Measurements from ENCODE around the gene RAB7B.
A peak's percentile ranks its signal among the peaks of the same experiment; 100 is the strongest.

RAB7B gene

DNA sequence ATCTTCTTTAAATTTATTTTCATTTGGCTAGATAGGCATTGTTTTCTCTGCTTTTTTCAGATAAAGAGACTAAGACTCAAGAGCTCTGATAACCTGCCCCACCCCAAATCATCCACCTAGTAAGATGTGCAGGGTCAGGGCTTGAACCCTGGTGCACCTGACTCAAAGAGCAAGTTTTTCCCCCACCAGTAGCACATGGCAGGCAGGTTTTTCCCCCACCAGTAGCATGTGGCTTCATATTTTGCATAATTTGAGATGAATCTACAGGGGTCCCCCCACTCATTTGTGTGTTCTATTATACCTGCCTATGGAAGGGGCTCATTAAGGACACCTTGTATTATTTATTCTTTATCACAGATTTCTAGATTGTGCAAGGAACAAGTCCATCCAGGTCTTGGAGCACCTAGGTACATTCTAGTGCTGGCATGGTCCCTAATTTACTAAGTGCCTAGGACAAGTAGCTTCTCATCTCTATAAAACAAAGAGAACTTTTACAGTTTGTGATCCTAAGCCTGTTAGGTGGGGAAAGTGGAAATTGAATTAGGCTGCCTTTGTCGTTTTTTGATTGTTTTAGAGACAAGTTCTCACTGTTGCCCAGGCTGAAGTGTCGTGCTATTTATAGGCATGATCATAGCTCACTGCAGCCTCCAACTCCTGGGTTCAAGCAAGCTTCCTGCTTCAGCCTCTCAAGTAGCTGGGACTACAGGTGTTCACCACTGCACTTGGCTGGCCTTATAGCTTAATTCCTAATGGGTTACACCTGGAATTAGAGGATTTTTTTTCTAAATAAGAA, 33.7 kb upstream of the RAB7B start:
- no peak for DNase-seq (ENCODE audit: low spot score)
- Histone ChIP-seq H3K4ac (ENCODE audit: low read length) (no peak overlapping the region), H3K23ac (ENCODE audit: low read depth, low read length, poor library complexity) (no peak overlapping the region), H2BK15ac (ENCODE audit: low read length) (no peak overlapping the region), H3K4me3 (ENCODE audit: low read length in 2 of 2) (no peak overlapping the region), H3K36me3 (replicated peaks in 1 of 2; ENCODE audit: control insufficient read depth in 2 of 2, insufficient read depth in 2 of 2, low read length in 2 of 2) (no peaks in the 10 kb centered on the region), H2AK5ac (ENCODE audit: low read depth, low read length) (no peak overlapping the region), H3K27ac (replicated peaks; ENCODE audit: low read length) (no peak overlapping the region), H3K4me1 (ENCODE audit: control insufficient read depth in 2 of 2, insufficient read depth in 1 of 2, low read depth in 1 of 2, low read length in 2 of 2) (peaks cover 0 to 10% of the 10 kb centered on the region in 2 donors), H3K27me3 (ENCODE audit: control insufficient read depth in 3 of 3, insufficient read depth in 3 of 3, low read depth in 1 of 3, low read length in 3 of 3) (peaks cover 0 to 38% (median 2%) of the 10 kb centered on the region in 3 experiments), H2BK12ac (ENCODE audit: low read length) (no peak overlapping the region), H4K91ac (ENCODE audit: low read depth, low read length, poor library complexity) (no peak overlapping the region), H2BK5ac (ENCODE audit: low read length) (no peak overlapping the region), H4K8ac (ENCODE audit: low read depth, low read length) (no peak overlapping the region), H3K9me3 (replicated peaks in 1 of 2; ENCODE audit: control insufficient read depth in 2 of 2, insufficient read depth in 1 of 2, low read depth in 1 of 2, low read length in 2 of 2) (peaks cover 0 to 3% of the 10 kb centered on the region in 2 donors), H3K14ac (ENCODE audit: low read length) (no peak overlapping the region), H2BK120ac (ENCODE audit: low read depth, low read length) (no peak overlapping the region), H3K79me1 (ENCODE audit: low read depth, low read length) (no peaks in the 10 kb centered on the region), H2AFZ (ENCODE audit: low read length) (no peak overlapping the region), H3K4me2 (ENCODE audit: insufficient read depth, low read length, poor library complexity, severe bottlenecking) (no peak overlapping the region), H3K18ac (ENCODE audit: low read length) (no peak overlapping the region), H3K9ac (ENCODE audit: low read depth, low read length, poor library complexity) (no peak overlapping the region)
- WGBS, 2 donors (ENCODE audit: extremely low coverage in 2 of 2, insufficient read length in 2 of 2, insufficient replicate concordance in 1 of 2): no CpG with 5 or more reads among the region's 2 CpGs

DNA sequence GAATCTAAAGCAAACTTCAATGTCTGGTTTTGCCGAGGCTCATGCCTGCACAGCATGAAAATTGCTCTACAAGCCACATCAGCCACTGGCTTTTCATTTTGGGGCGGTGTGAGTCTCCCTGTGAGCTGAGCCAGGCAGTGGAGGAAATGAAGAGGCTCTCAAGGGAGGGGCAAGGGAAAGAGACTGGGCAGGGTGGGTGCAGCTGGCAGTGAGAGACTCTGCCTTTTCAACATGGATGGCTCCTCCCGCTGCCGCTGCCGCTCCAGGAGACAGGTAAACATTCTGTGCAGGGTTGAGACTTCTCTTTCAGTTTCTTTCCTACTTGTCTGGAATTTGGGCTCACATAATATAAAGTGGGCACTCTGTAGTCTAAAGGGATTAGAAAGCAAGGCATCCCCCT, 31.8 kb upstream of the RAB7B start:
- Histone ChIP-seq H3K18ac (ENCODE audit: low read length) (no peak overlapping the region), H3K4me2 (ENCODE audit: insufficient read depth, low read length, poor library complexity, severe bottlenecking) (no peak overlapping the region), H3K79me1 (ENCODE audit: low read depth, low read length) (no peaks in the 10 kb centered on the region), H2BK5ac (ENCODE audit: low read length) (no peak overlapping the region), H3K9me3 (replicated peaks in 1 of 2; ENCODE audit: control insufficient read depth in 2 of 2, insufficient read depth in 1 of 2, low read depth in 1 of 2, low read length in 2 of 2) (peaks cover 0 to 3% of the 10 kb centered on the region in 2 donors), H3K4me1 (ENCODE audit: control insufficient read depth in 2 of 2, insufficient read depth in 1 of 2, low read depth in 1 of 2, low read length in 2 of 2) (peaks cover 0 to 9% of the 10 kb centered on the region in 2 donors), H2AFZ (ENCODE audit: low read length) (no peak overlapping the region), H2AK5ac (ENCODE audit: low read depth, low read length) (no peak overlapping the region), H2BK12ac (ENCODE audit: low read length) (no peak overlapping the region), H3K36me3 (replicated peaks in 1 of 2; ENCODE audit: control insufficient read depth in 2 of 2, insufficient read depth in 2 of 2, low read length in 2 of 2) (no peaks in the 10 kb centered on the region), H4K91ac (ENCODE audit: low read depth, low read length, poor library complexity) (no peak overlapping the region), H3K4me3 (ENCODE audit: low read length in 2 of 2) (no peak overlapping the region), H2BK120ac (ENCODE audit: low read depth, low read length) (no peak overlapping the region), H3K27ac (replicated peaks; ENCODE audit: low read length) (no peak overlapping the region), H3K27me3 (ENCODE audit: control insufficient read depth in 3 of 3, insufficient read depth in 3 of 3, low read depth in 1 of 3, low read length in 3 of 3) (peaks cover 0 to 30% (median 2%) of the 10 kb centered on the region in 3 experiments), H2BK15ac (ENCODE audit: low read length) (no peak overlapping the region), H3K9ac (ENCODE audit: low read depth, low read length, poor library complexity) (no peak overlapping the region), H3K23ac (ENCODE audit: low read depth, low read length, poor library complexity) (no peak overlapping the region), H3K14ac (ENCODE audit: low read length) (no peak overlapping the region), H3K4ac (ENCODE audit: low read length) (no peak overlapping the region), H4K8ac (ENCODE audit: low read depth, low read length) (no peak overlapping the region)
- DNase-seq (ENCODE audit: low spot score): no peak
- no CpG with 5 or more reads among the region's 5 CpGs for WGBS, 2 donors (ENCODE audit: extremely low coverage in 2 of 2, insufficient read length in 2 of 2, insufficient replicate concordance in 1 of 2)

DNA sequence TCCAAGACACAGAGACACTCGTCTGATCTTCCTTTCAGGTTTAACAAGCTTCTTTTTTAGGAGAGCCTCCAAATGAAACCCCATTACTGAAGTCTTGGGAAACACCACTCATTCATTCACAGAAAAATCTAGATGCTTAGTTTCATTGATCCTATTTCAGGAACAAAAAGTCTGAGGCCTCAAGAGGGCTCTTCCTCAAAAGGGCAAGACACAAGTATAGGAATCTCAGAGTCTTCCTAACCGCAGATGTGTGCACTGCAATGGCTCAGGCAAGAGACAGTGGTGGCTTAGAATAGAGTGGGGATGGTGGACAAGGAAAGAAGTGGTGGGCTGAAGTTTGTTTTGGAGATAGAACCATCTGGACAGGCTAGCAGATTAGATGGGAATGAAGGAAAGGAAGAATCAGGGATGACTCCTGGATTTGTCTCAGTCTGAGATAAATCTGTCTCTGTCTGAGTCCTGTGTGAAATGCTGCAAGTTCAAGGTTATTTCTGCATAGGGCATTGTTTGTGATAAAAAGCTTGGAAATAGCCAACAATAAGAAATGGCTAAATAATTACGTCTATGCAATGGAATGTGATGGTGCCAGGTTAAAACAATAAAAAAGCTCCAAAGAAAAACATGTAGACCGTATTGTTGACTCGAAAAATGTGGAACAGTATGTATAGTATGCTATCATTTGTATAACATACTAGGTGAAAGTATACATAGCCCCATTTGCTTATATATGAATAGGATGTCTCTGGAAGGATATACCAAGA, 29.4 kb upstream of the RAB7B start:
- H2AK5ac ChIP-seq (ENCODE audit: low read depth, low read length): no peak overlapping the region
- H2BK5ac ChIP-seq (ENCODE audit: low read length): no peak overlapping the region
- no peak overlapping the region for H2AFZ ChIP-seq (ENCODE audit: low read length)
- H3K36me3 ChIP-seq (replicated peaks in 1 of 2; ENCODE audit: control insufficient read depth in 2 of 2, insufficient read depth in 2 of 2, low read length in 2 of 2): no peaks in the 10 kb centered on the region
- H3K18ac ChIP-seq (ENCODE audit: low read length): no peak overlapping the region
- H4K8ac ChIP-seq (ENCODE audit: low read depth, low read length): no peak overlapping the region
- peaks cover 0 to 3% of the 10 kb centered on the region in 2 donors for H3K9me3 ChIP-seq (replicated peaks in 1 of 2; ENCODE audit: control insufficient read depth in 2 of 2, insufficient read depth in 1 of 2, low read depth in 1 of 2, low read length in 2 of 2)
- H2BK15ac ChIP-seq (ENCODE audit: low read length): no peak overlapping the region
- H3K4me1 ChIP-seq (ENCODE audit: control insufficient read depth in 2 of 2, insufficient read depth in 1 of 2, low read depth in 1 of 2, low read length in 2 of 2): peaks cover 0 to 2% of the 10 kb centered on the region in 2 donors
- no peak overlapping the region for H4K91ac ChIP-seq (ENCODE audit: low read depth, low read length, poor library complexity)
- no peak overlapping the region for H2BK120ac ChIP-seq (ENCODE audit: low read depth, low read length)
- H3K4ac ChIP-seq (ENCODE audit: low read length): no peak overlapping the region
- no peak overlapping the region for H3K4me3 ChIP-seq (ENCODE audit: low read length in 2 of 2)
- no CpG with 5 or more reads among the region's 5 CpGs for WGBS, 2 donors (ENCODE audit: extremely low coverage in 2 of 2, insufficient read length in 2 of 2, insufficient replicate concordance in 1 of 2)
- no peaks in the 10 kb centered on the region for H3K79me1 ChIP-seq (ENCODE audit: low read depth, low read length)
- H3K27ac ChIP-seq (replicated peaks; ENCODE audit: low read length): no peak overlapping the region
- H3K4me2 ChIP-seq (ENCODE audit: insufficient read depth, low read length, poor library complexity, severe bottlenecking): no peak overlapping the region
- H3K9ac ChIP-seq (ENCODE audit: low read depth, low read length, poor library complexity): no peak overlapping the region
- H3K27me3 ChIP-seq (ENCODE audit: control insufficient read depth in 3 of 3, insufficient read depth in 3 of 3, low read depth in 1 of 3, low read length in 3 of 3): peaks cover 0 to 25% (median 0%) of the 10 kb centered on the region in 3 experiments
- no peak overlapping the region for H3K23ac ChIP-seq (ENCODE audit: low read depth, low read length, poor library complexity)
- H3K14ac ChIP-seq (ENCODE audit: low read length): no peak overlapping the region
- H2BK12ac ChIP-seq (ENCODE audit: low read length): no peak overlapping the region
- DNase-seq (ENCODE audit: low spot score): no peak

DNA sequence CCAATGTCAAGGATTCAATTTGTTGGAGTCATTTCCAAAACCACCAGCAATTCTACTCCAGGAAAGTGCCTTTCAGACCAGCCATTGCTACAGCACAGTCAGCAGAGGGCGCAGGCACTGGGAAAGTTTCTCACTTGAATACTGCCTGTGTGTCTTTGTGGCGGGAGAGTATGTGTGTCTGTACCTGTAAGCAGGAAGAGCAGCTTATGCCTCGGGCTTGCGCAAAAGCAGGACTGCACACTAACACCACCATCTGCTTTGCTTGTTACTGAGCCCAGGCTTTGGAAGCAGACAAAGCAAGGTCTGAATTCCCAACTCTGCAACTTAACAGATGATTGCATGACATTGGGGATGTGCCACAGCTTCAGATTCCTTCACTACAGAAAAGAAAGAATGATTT, 27.5 kb upstream of the RAB7B start:
- no peak overlapping the region for H3K4me2 ChIP-seq (ENCODE audit: insufficient read depth, low read length, poor library complexity, severe bottlenecking)
- H2AK5ac ChIP-seq (ENCODE audit: low read depth, low read length): no peak overlapping the region
- no peak overlapping the region for H3K4ac ChIP-seq (ENCODE audit: low read length)
- H3K79me1 ChIP-seq (ENCODE audit: low read depth, low read length): no peaks in the 10 kb centered on the region
- no CpG with 5 or more reads among the region's 4 CpGs for WGBS, 2 donors (ENCODE audit: extremely low coverage in 2 of 2, insufficient read length in 2 of 2, insufficient replicate concordance in 1 of 2)
- H3K4me3 ChIP-seq (ENCODE audit: low read length in 2 of 2): no peak overlapping the region
- no peak overlapping the region for H4K91ac ChIP-seq (ENCODE audit: low read depth, low read length, poor library complexity)
- H2AFZ ChIP-seq (ENCODE audit: low read length): peak overlapping the region; percentile 68
- peaks cover 0 to 3% of the 10 kb centered on the region in 2 donors for H3K9me3 ChIP-seq (replicated peaks in 1 of 2; ENCODE audit: control insufficient read depth in 2 of 2, insufficient read depth in 1 of 2, low read depth in 1 of 2, low read length in 2 of 2)
- H3K18ac ChIP-seq (ENCODE audit: low read length): no peak overlapping the region
- no peak overlapping the region for H2BK12ac ChIP-seq (ENCODE audit: low read length)
- no peak overlapping the region for H2BK15ac ChIP-seq (ENCODE audit: low read length)
- peaks cover 0 to 2% of the 10 kb centered on the region in 2 donors for H3K4me1 ChIP-seq (ENCODE audit: control insufficient read depth in 2 of 2, insufficient read depth in 1 of 2, low read depth in 1 of 2, low read length in 2 of 2)
- no peaks in the 10 kb centered on the region for H3K36me3 ChIP-seq (replicated peaks in 1 of 2; ENCODE audit: control insufficient read depth in 2 of 2, insufficient read depth in 2 of 2, low read length in 2 of 2)
- H4K8ac ChIP-seq (ENCODE audit: low read depth, low read length): no peak overlapping the region
- no peak overlapping the region for H2BK120ac ChIP-seq (ENCODE audit: low read depth, low read length)
- H3K23ac ChIP-seq (ENCODE audit: low read depth, low read length, poor library complexity): no peak overlapping the region
- H3K27ac ChIP-seq (replicated peaks; ENCODE audit: low read length): no peak overlapping the region
- no peak overlapping the region for H3K14ac ChIP-seq (ENCODE audit: low read length)
- DNase-seq (ENCODE audit: low spot score): peak; percentile 45
- peaks cover 0 to 17% (median 0%) of the 10 kb centered on the region in 3 experiments for H3K27me3 ChIP-seq (ENCODE audit: control insufficient read depth in 3 of 3, insufficient read depth in 3 of 3, low read depth in 1 of 3, low read length in 3 of 3)
- no peak overlapping the region for H2BK5ac ChIP-seq (ENCODE audit: low read length)
- no peak overlapping the region for H3K9ac ChIP-seq (ENCODE audit: low read depth, low read length, poor library complexity)

Measured in neuronal stem cell (in vitro differentiated cells).